Neural progenitor cell (in vitro differentiated cells): ENCODE measurements around the gene TNFSF11.

Experiments used
- EZH2 ChIP-seq: fragments of 200-600 bp; sonication (generic); IDR thresholded peaks from 2 replicates; pipeline ENCODE4 v1.6.1; 2017; ENCODE audit warnings: antibody characterized with exemption, mild to moderate bottlenecking, moderate library complexity
- TF ChIP-seq, protein P1 (sequence below): fragments of 200-600 bp; sonication (generic); IDR thresholded peaks from 2 replicates; pipeline ENCODE4 v1.5.1; 2017; ENCODE audit warnings: antibody characterized with exemption, mild to moderate bottlenecking

DNA sequence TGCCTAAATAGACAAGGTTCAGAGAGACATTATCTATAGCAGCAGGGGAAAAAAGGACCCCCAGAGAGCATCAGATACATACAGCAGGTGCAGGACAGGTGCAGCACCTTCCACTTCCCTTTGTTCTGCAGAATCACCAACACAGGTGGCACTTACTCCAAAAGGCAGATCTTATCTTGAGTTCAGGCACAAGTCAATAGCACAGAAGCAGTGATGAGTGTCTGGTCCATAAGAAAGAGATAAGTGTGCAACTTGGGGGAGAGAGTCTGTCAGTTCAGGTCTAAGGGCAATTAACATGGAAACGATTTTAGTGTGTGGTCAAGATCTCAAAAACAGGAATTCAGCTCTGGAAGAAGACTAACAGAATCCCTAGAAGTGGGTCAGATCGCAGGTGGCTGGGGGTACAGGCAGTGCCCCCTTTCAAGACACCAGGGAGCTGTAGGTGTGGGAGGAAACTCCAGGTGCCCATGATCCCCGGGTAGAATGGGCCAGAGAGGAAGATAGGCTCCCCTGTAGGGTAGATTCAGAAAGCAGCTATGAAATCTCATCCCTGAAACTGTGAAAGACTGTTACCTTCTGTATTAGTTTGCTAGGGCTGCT, 40.6 kb downstream of the TNFSF11 start:
- TF ChIP-seq, protein P1, sequence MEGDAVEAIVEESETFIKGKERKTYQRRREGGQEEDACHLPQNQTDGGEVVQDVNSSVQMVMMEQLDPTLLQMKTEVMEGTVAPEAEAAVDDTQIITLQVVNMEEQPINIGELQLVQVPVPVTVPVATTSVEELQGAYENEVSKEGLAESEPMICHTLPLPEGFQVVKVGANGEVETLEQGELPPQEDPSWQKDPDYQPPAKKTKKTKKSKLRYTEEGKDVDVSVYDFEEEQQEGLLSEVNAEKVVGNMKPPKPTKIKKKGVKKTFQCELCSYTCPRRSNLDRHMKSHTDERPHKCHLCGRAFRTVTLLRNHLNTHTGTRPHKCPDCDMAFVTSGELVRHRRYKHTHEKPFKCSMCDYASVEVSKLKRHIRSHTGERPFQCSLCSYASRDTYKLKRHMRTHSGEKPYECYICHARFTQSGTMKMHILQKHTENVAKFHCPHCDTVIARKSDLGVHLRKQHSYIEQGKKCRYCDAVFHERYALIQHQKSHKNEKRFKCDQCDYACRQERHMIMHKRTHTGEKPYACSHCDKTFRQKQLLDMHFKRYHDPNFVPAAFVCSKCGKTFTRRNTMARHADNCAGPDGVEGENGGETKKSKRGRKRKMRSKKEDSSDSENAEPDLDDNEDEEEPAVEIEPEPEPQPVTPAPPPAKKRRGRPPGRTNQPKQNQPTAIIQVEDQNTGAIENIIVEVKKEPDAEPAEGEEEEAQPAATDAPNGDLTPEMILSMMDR = no peak
- no peak for TF ChIP-seq EZH2
